Bone marrow (tissue), 2 donors: ENCODE measurements around the gene IQGAP2.
A peak's percentile ranks its signal among the peaks of the same experiment; 100 is the strongest.
"Not testable (repeated sequence)": the region's sequence is repeated elsewhere in the genome, so short reads cannot be mapped to it uniquely, and the experiment has no call there.

Experiments
- DNase-seq, 2 donors: peaks; one replicate each; lab custom pipeline; 2025; lab: John Stamatoyannopoulos, UW

IQGAP2 gene

DNA sequence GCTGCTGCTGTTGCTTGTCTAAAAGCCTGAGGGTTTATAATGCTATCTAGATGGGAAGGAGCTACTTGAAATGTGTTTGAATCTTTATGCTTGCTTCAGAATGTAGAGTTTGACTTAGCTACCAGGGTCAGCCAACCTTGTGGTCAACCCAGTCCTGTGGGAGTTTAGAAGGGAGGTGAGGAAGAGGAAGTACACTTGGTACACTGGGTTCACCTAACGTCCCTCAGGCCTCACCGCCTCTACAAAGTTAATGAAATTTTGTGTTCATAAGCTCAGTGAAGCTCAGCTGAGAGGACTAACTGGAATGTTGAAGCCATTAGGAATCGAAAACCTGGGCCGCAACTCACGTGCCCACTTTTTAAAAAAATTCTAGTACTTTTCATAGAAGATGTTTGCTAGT, 10.7 kb downstream of the IQGAP2 start:
- peak in 1 of 2 donors; percentile 4 for DNase-seq

DNA sequence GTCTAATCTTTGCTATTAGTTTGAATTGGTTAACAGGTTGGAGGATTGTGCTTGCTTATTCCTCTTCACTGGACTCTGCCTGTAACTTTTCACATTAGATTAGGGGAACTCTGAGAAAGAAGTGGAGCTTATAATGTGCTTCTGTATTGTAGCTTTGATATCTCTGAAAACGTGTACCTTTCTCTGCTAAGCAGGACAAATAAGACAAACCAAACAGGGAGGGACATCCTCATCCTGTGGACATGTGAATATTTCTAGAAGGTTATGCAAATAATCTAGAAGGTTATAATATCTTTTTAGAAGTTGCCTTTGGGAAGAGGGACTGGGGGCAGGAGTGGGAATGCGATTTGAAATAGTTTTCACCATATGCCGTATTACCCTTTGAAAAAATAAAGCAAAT, 11.7 kb downstream of the IQGAP2 start:
- DNase-seq = no peak

DNA sequence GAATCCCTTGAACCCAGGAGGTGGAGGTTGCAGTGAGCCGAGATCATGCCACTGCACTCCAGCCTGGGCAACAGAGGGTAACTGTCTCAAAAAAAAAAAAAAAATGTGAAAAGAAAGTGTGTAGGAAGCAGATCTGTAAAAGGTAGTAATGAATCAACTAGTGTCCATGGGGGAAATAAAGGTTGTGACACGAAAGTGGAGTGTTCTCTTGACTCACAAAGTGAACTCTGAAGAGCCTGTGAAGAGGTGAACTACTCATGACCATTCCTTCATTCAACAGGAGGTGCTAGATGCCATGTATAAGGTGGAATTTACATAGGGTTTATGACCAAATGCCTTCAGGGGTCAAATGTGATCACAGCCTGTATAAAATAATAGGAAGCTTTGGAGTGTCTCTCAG, 12.8 kb downstream of the IQGAP2 start:
- no peak for DNase-seq

DNA sequence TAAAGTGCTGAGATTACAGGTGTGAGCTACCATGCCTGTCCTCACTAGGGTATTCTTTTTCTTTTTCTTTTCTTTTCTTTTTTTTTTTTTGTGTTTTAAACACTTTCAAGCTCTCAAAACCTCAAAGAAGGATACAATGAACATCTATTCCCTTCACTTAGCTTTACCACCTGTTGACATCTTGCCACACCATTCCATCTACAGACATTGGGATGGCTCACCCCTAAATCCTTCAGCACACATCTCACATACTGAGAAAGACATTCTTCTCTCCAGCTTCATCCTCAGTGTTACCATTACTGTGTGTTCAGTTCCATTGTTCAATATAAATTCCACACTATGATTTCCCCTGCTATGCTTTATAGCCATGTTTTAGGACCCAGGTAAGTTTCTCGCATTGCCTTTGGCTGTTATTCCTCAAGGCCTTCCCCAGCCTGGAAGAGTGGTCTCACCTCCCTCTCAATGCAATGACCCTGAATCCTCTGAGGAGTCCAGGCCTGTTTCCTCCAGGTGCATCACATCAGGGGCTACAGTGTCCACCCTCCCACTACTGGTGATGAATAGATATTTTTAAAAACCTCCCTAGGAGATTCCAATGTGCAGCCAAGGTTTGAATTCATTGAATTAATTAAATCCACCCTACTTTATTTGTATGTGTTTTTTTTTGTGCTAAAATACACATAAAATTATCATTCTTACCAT, 16.7 kb downstream of the IQGAP2 start:
- no peak for DNase-seq

DNA sequence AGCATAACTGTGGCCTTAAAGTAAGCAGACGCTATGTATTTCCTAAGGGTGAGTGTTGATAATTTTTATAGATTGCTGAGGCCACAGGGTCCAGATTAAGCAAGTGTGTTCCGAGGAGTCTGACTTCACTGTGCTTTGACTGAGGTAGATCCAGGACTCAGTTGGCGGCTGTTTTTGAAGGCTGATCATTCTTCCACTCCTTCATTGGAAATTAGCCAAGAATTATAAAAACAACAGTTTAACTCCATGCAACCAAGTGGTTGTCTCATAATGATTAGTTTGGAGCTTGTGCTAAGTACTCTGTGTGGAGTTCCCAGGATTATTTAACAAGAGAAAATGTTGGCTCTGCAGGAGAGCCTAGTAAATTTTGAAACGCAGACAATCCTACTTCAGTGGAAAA, 19.1 kb downstream of the IQGAP2 start:
- DNase-seq = no peak

DNA sequence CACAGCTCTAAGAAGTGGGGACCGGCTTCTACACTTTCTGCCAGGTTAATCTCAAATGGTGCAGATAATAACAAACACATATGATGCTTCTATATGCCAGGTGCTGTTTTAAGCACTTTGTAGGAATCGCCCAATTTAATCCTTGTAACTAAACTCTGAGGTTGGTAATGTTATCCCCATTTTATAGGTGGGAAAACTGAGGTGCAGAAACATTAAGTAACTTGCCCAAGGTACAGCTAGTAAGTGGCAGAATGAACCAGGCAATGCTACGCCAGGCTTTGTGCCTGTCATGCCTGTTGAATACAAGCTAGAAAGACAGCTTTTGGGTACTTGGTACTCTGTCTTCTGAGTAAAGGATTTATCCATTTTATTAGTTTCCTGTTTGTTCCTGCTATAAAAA, 19.7 kb downstream of the IQGAP2 start:
- no peak for DNase-seq

DNA sequence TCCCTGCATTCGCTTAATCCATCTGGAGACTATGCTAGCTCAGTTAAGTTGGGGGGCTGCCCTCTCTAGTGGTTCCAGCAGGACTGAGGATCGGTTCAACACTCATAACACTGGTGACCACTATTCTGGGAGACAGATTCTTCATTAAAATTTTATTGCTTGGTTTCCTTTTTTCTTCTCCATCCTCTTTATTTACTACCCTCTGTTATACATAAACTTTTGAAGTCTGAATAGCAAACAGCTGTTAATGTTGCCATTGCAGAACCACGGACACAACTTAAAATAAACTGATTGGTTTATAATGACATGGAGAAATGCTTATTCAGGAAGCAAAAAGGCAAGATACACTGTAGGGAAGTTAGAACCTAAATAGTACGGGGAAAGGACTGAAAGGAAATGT, 22.1 kb downstream of the IQGAP2 start:
- DNase-seq = peak in 1 of 2 donors; percentile 59

DNA sequence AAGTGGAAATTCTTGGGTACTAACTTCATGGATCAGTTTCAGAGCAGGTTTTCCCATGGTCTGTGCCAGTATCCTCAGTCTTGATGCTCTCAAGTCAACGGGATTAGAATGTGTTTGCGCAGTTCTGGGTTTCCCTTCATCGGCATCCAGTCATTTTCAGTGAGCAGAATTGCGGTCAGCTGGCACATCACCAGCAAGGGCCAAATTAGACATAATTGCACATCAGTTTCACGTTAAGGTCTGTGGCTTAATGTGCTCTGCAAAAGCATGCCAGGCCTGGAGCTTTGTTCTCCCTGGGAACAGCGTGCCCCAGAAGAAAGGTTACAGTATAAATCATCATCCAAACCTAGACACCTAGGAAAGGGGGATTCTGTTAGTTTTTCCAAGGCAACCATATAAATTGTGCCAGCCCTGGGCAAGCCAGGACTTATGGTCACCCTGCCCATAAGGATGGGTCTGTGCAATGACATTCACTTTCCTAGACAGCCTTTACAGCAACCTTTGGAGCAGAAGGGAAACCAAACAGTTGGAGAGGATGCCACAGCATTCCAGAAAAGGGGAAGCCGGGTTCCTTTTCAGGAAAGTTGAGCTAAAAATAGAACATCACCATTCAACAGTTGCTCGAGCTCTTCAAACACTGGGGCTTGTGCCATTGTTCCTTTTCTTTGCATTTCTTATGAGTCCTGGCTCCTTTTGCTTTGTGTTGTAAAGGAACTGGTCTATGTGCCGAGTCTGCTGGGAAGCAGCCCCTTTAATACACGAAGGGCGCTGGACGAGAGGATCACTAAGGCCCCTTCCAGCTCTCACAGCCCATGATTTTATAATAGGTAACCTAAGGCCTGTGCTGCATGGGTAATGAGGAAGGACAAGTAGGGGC, 23.1 kb downstream of the IQGAP2 start:
- no peak for DNase-seq

DNA sequence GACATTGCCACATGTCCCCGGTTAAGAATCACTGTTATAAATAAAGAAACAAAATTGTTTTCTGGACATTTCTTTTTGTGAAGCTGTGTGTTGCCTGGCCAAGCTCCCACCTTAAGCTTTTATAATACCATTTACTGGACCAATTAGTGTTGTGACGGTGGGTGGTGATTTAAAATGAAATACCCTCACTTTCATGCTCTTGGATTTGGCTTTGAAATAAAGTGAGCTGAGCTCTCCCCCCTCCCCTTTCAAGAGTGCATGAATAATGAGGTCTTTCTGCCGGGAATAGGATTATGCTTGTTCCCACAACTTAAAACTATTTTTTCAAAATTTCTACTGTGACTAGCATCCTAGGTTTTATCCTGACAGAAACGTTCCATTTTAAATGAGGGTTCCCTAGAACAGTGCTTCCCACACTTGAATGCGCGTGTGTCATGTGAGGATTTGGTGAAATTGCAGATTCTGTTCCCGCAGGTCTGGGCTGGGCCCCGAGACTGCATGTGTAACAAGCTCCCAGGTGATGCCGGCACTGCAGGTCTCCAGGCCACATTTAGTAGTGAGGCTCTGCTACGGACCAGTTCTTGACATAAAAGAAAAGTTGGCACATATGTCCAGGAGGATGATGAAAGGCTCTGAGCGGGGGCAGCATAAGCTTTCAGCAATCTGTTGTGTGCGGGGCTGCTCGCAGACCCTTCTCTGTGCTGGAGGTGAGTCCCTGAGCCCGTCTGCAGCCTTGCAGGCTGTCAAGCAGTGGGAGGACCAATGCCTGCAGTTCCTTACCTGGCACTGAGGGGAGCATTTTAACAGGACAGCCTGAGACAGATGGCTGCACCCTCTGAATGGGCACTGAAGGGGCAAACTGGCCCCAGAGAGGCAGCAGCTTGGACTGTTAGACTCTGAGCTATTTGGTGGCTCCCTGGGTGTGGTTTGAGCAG, 24.4 kb downstream of the IQGAP2 start:
- no peak for DNase-seq

DNA sequence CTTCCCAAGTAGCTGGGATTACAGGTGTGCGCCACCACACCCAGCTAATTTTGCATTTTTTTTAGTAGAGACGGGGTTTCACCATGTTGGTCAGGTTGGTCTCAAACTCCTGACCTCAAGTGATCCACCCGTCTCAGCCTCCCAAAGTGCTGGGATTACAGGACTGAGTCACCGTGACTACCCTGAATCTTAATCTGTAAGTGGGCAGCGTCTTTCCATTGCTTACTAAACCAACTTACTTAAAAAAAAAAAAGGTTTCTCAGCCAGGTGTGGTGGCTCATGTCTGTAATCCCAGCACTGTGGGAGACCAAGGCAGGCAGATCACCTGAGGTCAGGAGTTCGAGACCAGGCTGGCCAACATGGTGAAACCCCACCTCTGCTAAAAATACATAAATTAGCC, 25.5 kb downstream of the IQGAP2 start:
- not testable (repeated sequence) for DNase-seq

DNA sequence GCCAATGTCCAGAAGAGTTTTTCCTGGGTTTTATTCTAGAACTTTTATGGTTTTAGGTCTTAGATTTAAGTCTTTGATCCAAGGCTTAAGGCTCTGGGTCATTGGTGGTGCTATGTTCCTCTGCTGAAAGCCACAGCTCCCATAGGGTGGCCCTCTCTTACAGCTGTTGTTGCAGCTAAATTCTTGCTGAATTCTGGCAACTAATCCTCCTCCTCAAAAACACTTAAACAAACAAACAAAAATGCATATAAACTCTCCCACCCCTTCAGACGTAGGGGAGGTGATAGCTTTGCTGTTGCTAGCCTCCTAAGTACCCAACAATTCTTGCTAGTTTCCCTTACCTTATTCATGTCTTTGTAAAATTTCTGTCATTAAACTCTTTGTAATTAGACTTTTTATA, 30.2 kb downstream of the IQGAP2 start:
- no peak for DNase-seq

DNA sequence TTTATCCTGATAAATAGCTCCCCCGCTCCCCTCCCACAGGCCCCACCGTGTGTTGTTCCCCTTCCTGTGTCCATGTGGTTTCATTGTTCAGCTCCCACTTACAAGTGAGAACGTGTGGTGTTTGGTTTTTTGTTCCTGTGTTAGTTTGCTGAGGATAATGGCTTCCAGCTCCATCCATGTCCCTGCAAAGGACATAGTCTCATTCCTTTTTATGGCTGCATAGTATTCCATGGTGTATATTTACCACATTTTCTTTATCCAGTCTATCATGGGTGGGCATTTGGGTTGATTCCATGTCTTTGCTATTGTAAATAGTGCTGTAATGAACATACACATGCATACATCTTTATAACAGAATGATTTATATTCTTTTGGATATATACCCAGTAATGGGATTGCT, 34.4 kb downstream of the IQGAP2 start:
- not testable (repeated sequence) for DNase-seq

DNA sequence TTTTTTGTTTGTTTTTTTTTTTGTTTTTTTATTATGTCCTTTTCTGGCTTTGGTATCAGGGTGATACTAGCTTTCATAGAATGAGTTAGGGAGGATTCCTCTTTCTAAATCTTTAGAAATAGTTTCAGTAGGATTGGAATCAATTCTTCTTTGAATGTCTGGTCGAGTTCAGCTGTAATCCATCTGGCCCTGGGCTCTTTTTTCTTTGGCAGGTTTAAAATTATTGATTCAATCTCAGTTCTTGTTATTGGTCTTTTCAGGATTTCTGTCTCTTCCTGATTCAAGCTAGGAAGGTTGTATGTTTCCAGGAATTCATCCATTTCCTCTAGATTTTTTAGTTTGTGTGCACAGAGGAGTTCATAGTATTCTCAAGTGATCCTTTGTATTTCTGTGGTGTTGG, 34.9 kb downstream of the IQGAP2 start:
- no peak for DNase-seq

DNA sequence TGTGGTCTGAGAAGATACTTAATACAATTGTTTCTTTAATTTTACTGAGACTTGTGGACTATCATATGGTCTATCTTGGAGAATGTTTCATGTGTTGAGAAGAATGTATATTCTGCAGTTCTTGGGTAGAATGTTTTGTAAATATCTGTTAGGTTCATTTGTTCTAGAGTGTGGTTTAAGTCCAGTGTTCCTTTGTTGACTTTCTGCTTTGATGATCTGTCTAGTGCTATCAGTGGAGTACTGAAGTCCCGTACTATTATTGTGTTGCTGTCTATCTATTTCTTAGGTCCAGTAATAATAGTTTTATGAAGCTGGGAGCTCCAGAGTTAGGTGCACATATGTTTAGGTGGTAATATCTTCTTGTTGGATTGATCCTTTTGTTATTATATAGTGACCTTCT, 36.1 kb downstream of the IQGAP2 start:
- DNase-seq = no peak

DNA sequence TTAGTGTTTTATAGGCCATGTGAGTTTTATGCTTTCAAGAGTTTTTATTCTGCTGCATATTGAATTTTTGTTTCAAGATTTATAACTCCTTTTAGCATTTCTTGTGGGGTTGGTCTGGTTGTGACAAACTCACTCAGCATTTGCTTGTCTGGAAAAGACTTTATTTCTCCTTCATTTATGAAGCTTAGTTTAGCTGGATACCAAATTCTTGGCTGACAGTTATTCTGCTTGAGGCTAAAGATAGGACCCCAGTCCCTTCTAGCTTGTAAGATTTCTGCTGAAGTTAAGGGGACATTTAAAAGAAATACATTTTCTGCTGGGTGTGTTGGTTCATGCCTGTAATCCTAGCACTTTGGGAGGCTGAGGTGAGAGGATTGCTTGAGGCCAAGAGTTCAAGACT, 36.8 kb downstream of the IQGAP2 start:
- DNase-seq = no peak

DNA sequence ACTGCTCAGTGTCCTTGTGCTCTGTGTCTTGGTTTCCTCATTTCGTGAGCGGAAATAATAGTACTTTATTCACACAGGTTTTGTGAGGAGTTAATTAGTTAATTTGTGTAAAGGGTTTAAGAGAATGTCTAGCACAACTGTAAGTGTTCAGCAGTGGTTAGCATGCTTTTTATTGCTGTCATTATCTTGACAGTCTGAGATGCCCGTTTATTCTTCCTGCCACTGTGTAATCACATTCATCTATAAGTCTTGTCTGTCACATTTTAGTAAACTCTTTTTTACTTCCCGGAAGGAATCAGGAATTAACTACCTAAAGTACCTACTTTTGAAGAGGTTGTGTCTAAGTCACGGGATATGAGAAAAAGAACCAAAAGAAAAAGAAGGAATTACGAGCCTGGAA, 38.0 kb downstream of the IQGAP2 start:
- DNase-seq = no peak

DNA sequence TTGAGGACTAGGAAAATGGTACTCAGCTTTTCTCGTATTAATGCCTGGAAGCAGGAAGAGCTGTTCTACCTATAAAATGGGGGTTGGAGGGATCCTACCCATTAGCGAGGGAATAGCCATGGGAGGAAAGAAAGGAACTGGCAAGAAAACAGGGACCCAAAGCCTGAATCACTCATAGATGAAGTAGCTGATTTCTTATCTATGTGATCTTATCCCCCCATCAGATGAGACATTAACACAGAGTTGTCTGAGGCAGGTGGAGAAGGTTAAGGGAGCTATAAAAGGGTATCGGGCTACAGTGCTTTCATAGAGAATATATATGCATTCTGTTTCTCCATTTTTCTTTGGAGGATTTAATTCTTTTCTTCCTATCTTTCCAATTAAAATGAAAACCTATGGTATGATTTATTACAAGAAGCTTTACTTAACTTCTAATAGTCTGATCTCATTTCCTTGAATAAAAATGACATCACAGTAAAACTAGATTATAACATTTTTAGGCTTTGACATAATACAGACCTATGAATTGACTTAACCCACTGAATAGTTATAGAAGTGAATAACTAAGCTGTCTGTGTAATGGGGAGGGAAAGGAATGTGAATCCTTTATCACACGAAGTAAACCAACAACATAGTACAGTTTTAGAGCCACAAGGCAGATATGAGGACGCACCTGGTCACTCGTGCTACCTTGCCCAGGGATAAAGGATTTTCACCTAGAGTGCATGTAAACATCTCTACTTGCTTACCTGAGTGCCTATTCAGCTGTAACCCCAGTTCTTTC, 39.0 kb downstream of the IQGAP2 start:
- DNase-seq = no peak

DNA sequence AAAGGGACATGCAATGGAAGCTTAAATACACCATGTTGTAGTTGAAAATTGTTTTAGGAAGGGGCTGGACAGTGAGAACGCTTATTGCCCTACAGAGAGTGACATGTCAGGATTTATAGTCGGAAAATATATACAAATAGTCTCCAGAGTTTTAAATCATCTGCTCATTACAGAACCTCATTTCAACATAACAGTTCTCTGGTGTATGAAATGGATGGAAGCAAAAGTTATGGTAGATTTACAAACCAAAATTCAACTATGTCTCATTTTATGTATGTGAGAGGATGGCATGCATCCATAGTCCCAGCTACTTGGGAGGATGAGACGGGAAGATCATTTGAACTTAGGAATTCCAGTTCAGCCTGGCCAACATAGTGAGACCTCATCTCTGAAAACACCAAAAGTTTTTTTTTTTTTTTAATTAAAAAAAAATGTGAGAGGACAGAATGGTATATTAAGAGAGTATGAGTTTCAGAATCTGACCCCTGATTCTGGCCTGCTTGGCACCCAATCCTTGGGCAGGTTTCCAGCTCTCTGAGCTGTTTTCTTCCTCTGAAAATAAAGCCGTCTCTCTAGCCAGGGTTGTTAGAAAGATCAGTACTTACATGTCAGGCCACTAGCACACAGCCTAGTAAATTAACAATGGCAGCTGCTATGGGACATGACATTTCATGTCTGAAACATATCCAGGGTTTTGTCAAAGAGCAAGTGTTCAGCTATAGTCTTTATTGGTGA, 40.1 kb downstream of the IQGAP2 start:
- no peak for DNase-seq

DNA sequence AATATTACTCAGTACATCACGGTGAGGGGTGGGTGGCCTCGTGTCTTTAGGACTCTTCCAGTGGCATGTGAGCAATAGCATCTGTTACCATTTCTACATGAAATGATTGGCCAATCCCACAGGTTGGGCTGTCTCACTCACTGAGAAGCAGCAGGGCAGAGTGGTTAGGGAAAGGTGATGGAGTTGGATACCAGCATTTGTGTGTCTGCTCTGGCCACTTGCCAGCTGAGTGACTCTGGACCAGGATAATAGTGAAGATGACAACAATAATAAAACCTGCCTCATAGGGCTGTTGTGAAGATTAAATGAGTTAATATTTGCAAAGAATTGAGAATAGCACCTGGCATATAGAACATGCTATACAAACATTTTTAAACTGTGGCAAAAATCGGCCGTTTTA, 42.0 kb downstream of the IQGAP2 start:
- DNase-seq = no peak

DNA sequence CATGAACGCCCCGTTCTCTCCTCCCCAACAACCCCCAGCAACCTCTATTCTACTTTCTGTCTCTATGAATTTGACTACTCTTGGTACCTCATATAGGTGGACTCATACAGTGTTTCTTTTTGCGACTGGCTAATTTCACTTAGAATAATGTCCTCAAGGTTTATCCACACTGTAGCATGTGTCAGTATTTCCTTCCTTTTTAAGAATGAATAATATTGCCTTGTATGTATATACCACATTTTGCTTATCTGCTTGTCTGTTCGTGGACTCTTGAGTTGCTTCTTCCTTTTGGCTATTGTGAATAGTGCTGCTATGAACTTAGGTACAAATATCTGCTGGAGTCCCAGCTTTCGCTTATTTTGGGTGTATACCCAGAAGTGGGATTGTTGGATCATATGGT, 42.7 kb downstream of the IQGAP2 start:
- peak in 1 of 2 donors; percentile 31 for DNase-seq

DNA sequence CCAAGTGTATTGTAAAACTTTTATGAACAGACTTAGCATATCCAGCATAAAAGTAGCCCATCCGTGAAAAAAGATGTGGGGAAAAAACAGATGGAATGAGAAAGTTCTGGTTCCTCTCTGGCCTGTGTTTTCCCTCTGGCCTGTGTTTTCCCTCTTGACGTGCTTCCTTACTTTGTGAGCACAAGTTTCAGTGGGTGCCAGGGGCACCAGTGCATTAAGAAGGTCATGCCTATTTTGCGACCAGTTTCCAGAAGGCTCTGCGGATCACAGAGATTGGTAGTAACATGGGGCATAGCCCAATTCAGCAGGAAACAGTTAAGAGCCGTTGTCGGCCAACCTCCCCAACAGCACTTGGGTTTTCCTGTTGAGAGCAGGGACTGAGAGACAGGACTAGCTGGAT, 43.7 kb downstream of the IQGAP2 start:
- no peak for DNase-seq
